ENCODE measurements around the gene ASCC3.

GRCh38 chr6:100633096-100633777 is 247.9 kb downstream of the ASCC3 start:
- TF ChIP-seq CTCF (IDR thresholded peaks at IDR 0.05) (no peak), EZH2 (IDR thresholded peaks at IDR 0.05) (no peak), EZH2phosphoT487 (IDR thresholded peaks at IDR 0.05) (no peak)

Measured in neural progenitor cell (in vitro differentiated cells).